PFSK-1 (cell line): ENCODE measurements around the gene PPP2R5B.

Source experiments
- FOXP2 ChIP-seq: optimal IDR thresholded peaks from 2 replicates; pipeline ENCODE3; 2011; ENCODE audit warnings: borderline replicate concordance, control low read depth, inconsistent platforms; ENCODE audit not compliant: insufficient read depth; ENCODE audit errors: extremely low read length, extremely low read depth
- POLR2AphosphoS5 ChIP-seq: IDR thresholded peaks from 2 replicates; pipeline ENCODE4 v1.6.1; 2012; ENCODE audit warnings: low read depth, mild to moderate bottlenecking, control low read depth, low read length, moderate library complexity
- SIN3A ChIP-seq: IDR thresholded peaks from 2 replicates; pipeline ENCODE4 v1.6.1; 2012; ENCODE audit warnings: mild to moderate bottlenecking, low read length, moderate library complexity, borderline replicate concordance; ENCODE audit not compliant: insufficient read depth
- TAF1 ChIP-seq: IDR thresholded peaks from 2 replicates; pipeline ENCODE4 v1.6.1; 2012; ENCODE audit warnings: low read length, control low read depth, borderline replicate concordance; ENCODE audit not compliant: insufficient read depth
- TF ChIP-seq, protein P1 (sequence below), 2 experiments: IDR thresholded peaks; 2 replicates each; pipeline versions ENCODE4 v1.6.1 to v1.8.0; 2011 to 2012; ENCODE audit warnings: low read depth in 2 of 2, low read length in 2 of 2, control low read depth in 1 of 2, inconsistent platforms in 1 of 2, mild to moderate bottlenecking in 1 of 2, moderate library complexity in 1 of 2; ENCODE audit not compliant: insufficient read depth in 1 of 2

PPP2R5B gene

DNA sequence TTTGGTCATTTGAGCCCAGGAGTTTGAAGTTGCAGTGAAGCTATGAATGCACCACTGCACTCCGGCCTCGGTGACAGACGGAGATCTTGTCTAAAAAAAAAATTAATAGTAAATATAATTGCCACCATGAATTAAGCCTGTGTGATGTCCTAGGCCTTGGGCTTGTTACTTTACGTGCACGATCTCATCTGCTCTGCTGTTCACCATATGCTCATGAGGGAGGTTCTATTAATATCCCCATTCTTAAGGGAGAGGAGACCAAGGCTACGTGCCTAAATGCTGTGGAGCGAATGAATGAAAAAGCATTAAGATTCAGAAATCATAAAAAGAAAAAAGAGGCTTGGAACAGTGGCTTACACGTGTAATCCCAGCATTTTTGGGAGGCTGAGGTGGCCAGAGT is 4.9 kb upstream of the PPP2R5B start:
- no peak for TF ChIP-seq SIN3A

DNA sequence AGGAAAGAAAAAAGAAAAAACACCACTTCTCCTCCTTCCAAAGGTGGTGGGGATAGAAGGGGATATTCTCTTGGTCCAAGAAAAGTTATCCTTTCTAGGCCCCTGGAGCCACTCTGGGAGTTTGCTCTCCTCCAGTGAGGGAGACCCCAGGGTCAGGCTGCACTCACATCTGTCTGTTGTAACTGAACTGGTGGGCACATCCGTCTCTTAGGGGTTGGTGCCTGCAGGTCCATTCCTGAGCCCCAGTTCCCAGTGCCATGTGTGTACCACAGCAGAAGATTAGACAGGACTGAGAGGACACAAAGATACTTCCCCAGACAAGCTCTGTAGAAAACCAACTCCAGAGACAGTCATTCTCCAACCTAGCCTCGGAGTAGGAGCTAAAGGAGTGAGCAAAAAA is 4.4 kb upstream of the PPP2R5B start:
- TF ChIP-seq, protein P1, sequence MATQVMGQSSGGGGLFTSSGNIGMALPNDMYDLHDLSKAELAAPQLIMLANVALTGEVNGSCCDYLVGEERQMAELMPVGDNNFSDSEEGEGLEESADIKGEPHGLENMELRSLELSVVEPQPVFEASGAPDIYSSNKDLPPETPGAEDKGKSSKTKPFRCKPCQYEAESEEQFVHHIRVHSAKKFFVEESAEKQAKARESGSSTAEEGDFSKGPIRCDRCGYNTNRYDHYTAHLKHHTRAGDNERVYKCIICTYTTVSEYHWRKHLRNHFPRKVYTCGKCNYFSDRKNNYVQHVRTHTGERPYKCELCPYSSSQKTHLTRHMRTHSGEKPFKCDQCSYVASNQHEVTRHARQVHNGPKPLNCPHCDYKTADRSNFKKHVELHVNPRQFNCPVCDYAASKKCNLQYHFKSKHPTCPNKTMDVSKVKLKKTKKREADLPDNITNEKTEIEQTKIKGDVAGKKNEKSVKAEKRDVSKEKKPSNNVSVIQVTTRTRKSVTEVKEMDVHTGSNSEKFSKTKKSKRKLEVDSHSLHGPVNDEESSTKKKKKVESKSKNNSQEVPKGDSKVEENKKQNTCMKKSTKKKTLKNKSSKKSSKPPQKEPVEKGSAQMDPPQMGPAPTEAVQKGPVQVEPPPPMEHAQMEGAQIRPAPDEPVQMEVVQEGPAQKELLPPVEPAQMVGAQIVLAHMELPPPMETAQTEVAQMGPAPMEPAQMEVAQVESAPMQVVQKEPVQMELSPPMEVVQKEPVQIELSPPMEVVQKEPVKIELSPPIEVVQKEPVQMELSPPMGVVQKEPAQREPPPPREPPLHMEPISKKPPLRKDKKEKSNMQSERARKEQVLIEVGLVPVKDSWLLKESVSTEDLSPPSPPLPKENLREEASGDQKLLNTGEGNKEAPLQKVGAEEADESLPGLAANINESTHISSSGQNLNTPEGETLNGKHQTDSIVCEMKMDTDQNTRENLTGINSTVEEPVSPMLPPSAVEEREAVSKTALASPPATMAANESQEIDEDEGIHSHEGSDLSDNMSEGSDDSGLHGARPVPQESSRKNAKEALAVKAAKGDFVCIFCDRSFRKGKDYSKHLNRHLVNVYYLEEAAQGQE (IDR thresholded peaks at IDR 0.05; ENCODE audit: insufficient read depth in 1 of 2, low read depth in 2 of 2, low read length in 2 of 2) = no peak
- TF ChIP-seq FOXP2 (no peak), TAF1 (no peak), SIN3A (no peak)

DNA sequence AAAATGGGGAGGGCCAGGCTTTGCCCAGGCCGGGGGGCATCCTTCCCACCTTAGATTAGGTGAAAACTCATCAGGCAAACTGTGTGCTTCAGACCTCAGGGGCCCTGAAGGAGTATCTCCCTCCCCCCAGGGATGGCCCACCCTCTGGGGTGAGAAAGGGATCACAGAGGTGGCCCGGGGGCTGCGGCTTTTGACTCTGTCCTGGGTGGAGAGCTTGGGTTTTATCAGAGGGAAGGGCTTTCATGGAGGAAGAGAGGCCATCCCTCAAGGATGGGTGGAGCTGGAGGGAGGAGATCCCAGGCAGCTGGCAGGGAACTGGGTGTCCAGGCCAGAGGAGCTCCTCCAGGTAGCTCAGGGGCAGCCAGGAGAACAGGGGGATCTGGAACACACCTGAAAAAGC is 3.1 kb upstream of the PPP2R5B start:
- no peak for TF ChIP-seq FOXP2
- no peak for TF ChIP-seq SIN3A
- TF ChIP-seq, protein P1 (IDR thresholded peaks at IDR 0.05; ENCODE audit: insufficient read depth in 1 of 2, low read depth in 2 of 2, low read length in 2 of 2) = no peak
- no peak for TF ChIP-seq POLR2AphosphoS5
- no peak for TF ChIP-seq TAF1

DNA sequence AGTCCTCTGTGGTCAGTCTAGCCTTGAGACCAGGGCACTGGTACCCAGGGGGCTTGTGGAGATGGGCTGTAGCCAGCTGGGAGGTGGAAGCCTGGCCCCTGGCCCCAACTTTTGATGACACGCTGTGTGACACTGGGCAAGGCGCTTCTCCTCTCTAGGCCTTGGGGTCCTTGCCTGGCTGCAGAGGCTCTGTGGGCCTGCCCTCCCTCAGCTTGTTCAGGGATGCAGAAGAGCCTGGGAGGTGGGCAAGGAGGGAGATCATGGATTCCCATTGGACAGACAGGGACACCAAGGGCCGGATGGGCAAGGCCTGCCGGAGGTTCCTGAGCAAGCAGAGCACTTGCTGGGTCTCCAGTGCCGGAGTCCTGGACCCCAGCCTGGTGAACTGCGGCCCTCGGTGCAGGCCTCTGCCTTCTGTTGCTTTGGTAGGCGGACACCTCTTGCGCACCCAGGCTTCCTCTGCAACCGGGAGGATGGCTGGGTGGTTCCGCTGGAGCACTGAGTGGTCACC is 1.3 kb upstream of the PPP2R5B start:
- TF ChIP-seq, protein P1 (IDR thresholded peaks at IDR 0.05; ENCODE audit: insufficient read depth in 1 of 2, low read depth in 2 of 2, low read length in 2 of 2) = no peak
- TF ChIP-seq POLR2AphosphoS5 (no peak), FOXP2 (no peak), SIN3A (no peak), TAF1 (no peak)

DNA sequence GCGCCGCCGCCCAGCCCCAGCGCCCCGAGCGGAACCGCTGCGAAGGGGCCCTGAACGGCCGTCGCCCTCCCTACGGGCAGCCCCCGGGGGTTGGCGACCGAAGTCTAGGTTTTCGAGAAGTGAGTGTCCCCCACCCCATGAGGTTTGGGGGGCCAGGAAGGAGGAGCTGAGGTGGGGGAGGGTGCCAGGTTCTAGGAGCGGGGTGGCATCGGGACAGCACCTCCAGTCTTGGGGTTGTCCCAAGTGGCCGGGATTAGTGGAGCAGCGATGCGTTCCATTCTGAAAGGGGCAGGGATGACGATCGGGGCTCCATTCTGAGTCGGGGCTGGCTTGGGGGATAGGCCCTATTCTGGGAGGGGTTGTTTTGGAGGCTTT is 408 bp downstream of the PPP2R5B start:
- TF ChIP-seq FOXP2 (no peak), TAF1 (no peak), POLR2AphosphoS5 (no peak), SIN3A (no peak)
- TF ChIP-seq, protein P1 (IDR thresholded peaks at IDR 0.05; ENCODE audit: insufficient read depth in 1 of 2, low read depth in 2 of 2, low read length in 2 of 2) = no peak
